ENCODE results near the gene TMEM217. TPM values are rescaled to one million over a fixed set of nuclear protein-coding genes. Genes with fewer than 3 reads are reported as not detected.
"Not testable (repeated sequence)": the region's sequence is repeated elsewhere in the genome, so short reads cannot be mapped to it uniquely, and the experiment has no call there.

TMEM217 gene
- polyA plus RNA-seq, 1 donor from 2014 or later, result 0.32 TPM

DNA sequence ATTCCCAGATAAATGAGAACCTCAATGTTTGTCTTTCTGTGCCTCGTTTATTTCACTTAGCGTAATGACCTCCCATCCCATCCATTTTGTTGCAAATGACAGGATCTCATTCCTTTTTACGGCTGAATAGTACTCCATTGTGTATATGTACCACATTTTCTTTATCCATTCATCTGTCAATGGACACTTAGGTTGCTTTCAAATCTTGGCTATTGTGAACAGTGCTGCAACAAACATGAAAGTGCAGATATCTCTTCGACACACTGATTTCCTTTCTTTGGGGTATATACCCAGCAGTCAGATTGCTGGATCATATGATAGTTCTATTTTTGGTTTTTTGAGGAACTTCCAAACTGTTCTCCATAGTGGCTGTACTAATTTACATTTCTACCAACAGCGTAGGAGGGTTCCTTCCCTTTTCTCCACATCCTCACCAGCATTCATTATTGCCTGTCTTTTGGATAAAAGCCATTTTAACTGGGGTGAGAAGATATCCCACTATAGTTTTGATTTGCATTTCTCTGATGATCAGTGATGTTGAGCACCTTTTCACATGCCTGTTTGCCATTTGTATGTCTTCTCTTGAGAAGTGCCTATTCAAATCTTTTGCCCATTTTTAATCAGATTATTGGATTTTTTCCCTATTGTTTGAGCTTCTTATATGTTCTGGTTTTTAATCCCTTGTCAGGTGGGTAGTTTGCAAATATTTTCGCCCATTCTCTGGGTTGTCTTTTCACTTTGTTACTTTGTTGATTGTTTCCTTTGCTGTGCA is 71.8 kb downstream of the TMEM217 start:
- not testable (repeated sequence) for H3K9me3 ChIP-seq (ENCODE audit: low read length); H3K4me3 ChIP-seq (ENCODE audit: low read length); H3K36me3 ChIP-seq (ENCODE audit: insufficient read depth, low read length); H4K20me1 ChIP-seq (ENCODE audit: insufficient read depth); H3K79me2 ChIP-seq (replicated peaks; ENCODE audit: insufficient read depth, low read length); H3K9me2 ChIP-seq (ENCODE audit: insufficient read depth, low read length); H3K27me3 ChIP-seq (ENCODE audit: insufficient read depth, low read depth, low read length); H3K27ac ChIP-seq (ENCODE audit: low read length); H3F3A ChIP-seq (ENCODE audit: insufficient read depth, low read length, poor library complexity, severe bottlenecking); H3K9ac ChIP-seq (ENCODE audit: low read length); H3K4me2 ChIP-seq (ENCODE audit: low read length); H2AFZ ChIP-seq (ENCODE audit: low read depth, low read length)

- Histone ChIP-seq H3K4me2 (ENCODE audit: low read length) (no peak overlapping the region), H3F3A (ENCODE audit: insufficient read depth, low read length, poor library complexity, severe bottlenecking) (no peaks in the 10 kb centered on the region), H3K79me2 (replicated peaks; ENCODE audit: insufficient read depth, low read length) (no peaks in the 10 kb centered on the region), H3K9me2 (ENCODE audit: insufficient read depth, low read length) (no peaks in the 10 kb centered on the region), H3K9ac (ENCODE audit: low read length) (no peak overlapping the region), H3K4me3 (ENCODE audit: low read length) (no peak overlapping the region), H3K9me3 (ENCODE audit: low read length) (no peaks in the 10 kb centered on the region), H3K36me3 (ENCODE audit: insufficient read depth, low read length) (no peaks in the 10 kb centered on the region), H4K20me1 (ENCODE audit: insufficient read depth) (no peaks in the 10 kb centered on the region), H3K27ac (ENCODE audit: low read length) (no peak overlapping the region), H3K27me3 (ENCODE audit: insufficient read depth, low read depth, low read length) (no peaks in the 10 kb centered on the region), H2AFZ (ENCODE audit: low read depth, low read length) (no peak overlapping the region)
- TF ChIP-seq, protein P1, sequence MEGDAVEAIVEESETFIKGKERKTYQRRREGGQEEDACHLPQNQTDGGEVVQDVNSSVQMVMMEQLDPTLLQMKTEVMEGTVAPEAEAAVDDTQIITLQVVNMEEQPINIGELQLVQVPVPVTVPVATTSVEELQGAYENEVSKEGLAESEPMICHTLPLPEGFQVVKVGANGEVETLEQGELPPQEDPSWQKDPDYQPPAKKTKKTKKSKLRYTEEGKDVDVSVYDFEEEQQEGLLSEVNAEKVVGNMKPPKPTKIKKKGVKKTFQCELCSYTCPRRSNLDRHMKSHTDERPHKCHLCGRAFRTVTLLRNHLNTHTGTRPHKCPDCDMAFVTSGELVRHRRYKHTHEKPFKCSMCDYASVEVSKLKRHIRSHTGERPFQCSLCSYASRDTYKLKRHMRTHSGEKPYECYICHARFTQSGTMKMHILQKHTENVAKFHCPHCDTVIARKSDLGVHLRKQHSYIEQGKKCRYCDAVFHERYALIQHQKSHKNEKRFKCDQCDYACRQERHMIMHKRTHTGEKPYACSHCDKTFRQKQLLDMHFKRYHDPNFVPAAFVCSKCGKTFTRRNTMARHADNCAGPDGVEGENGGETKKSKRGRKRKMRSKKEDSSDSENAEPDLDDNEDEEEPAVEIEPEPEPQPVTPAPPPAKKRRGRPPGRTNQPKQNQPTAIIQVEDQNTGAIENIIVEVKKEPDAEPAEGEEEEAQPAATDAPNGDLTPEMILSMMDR (IDR thresholded peaks at IDR 0.05; ENCODE audit: poor library complexity, severe bottlenecking), result no peak
- TF ChIP-seq EP300 (conservative IDR thresholded peaks at IDR 0.05; ENCODE audit: poor library complexity, severe bottlenecking) (no peak), RAD21 (conservative IDR thresholded peaks at IDR 0.05) (no peak), SMC3 (conservative IDR thresholded peaks at IDR 0.05; ENCODE audit: poor library complexity) (no peak), EZH2 (IDR thresholded peaks at IDR 0.05; ENCODE audit: borderline replicate concordance, insufficient read depth, low read length, poor library complexity, severe bottlenecking) (no peak), POLR2AphosphoS5 (IDR thresholded peaks at IDR 0.05) (no peak), TAF1 (IDR thresholded peaks at IDR 0.05; ENCODE audit: low read depth) (no peak), MXI1 (conservative IDR thresholded peaks at IDR 0.05; ENCODE audit: poor library complexity, severe bottlenecking) (no peak)
- TF ChIP-seq, protein P2, sequence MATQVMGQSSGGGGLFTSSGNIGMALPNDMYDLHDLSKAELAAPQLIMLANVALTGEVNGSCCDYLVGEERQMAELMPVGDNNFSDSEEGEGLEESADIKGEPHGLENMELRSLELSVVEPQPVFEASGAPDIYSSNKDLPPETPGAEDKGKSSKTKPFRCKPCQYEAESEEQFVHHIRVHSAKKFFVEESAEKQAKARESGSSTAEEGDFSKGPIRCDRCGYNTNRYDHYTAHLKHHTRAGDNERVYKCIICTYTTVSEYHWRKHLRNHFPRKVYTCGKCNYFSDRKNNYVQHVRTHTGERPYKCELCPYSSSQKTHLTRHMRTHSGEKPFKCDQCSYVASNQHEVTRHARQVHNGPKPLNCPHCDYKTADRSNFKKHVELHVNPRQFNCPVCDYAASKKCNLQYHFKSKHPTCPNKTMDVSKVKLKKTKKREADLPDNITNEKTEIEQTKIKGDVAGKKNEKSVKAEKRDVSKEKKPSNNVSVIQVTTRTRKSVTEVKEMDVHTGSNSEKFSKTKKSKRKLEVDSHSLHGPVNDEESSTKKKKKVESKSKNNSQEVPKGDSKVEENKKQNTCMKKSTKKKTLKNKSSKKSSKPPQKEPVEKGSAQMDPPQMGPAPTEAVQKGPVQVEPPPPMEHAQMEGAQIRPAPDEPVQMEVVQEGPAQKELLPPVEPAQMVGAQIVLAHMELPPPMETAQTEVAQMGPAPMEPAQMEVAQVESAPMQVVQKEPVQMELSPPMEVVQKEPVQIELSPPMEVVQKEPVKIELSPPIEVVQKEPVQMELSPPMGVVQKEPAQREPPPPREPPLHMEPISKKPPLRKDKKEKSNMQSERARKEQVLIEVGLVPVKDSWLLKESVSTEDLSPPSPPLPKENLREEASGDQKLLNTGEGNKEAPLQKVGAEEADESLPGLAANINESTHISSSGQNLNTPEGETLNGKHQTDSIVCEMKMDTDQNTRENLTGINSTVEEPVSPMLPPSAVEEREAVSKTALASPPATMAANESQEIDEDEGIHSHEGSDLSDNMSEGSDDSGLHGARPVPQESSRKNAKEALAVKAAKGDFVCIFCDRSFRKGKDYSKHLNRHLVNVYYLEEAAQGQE (IDR thresholded peaks at IDR 0.05; ENCODE audit: borderline replicate concordance), result no peak
Measured at GRCh38 chr6:37182736-37183590, 75.0 kb downstream of the TMEM217 start.

DNA sequence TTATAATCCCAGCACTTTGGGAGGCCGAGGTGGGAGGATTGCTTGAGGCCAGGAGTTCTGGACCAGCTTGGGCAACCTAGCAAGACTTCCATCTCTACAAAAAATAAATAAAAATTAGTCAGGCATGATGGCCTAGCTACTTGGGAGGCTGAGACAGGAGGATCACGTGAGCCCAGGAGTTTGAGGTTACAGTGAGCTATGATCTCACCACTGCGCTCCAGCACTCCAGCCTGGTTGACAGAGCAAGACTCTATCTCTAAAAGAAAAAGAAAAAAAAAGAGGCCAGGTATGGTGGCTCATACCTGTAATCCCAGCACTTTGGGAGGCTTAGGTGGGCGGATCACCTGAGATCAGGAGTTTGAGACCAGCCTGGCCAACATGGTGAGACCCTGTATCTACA is 77.3 kb downstream of the TMEM217 start:
- not testable (repeated sequence) for H3F3A ChIP-seq (ENCODE audit: insufficient read depth, low read length, poor library complexity, severe bottlenecking); H3K9me2 ChIP-seq (ENCODE audit: insufficient read depth, low read length); H3K4me3 ChIP-seq (ENCODE audit: low read length); H4K20me1 ChIP-seq (ENCODE audit: insufficient read depth); H3K79me2 ChIP-seq (replicated peaks; ENCODE audit: insufficient read depth, low read length); H3K27ac ChIP-seq (ENCODE audit: low read length); H3K36me3 ChIP-seq (ENCODE audit: insufficient read depth, low read length); H3K9ac ChIP-seq (ENCODE audit: low read length); H3K4me2 ChIP-seq (ENCODE audit: low read length); H3K9me3 ChIP-seq (ENCODE audit: low read length); H3K27me3 ChIP-seq (ENCODE audit: insufficient read depth, low read depth, low read length); H2AFZ ChIP-seq (ENCODE audit: low read depth, low read length)

All from neural cell (in vitro differentiated cells).